Activated naive CD4-positive, alpha-beta T cell treated with anti-CD3 and anti-CD28 coated beads, Interleukin-2, amount 50 U/mL, for 16 hours (primary cell): ENCODE data around the gene LILRB4.
"Not testable (repeated sequence)": the region's sequence is repeated elsewhere in the genome, so short reads cannot be mapped to it uniquely, and the experiment has no call there.

Experiments
- DNase-seq: peaks from one replicate; pipeline ENCODE4 v3.0.0-alpha.2; 2020

Gene LILRB4

DNA sequence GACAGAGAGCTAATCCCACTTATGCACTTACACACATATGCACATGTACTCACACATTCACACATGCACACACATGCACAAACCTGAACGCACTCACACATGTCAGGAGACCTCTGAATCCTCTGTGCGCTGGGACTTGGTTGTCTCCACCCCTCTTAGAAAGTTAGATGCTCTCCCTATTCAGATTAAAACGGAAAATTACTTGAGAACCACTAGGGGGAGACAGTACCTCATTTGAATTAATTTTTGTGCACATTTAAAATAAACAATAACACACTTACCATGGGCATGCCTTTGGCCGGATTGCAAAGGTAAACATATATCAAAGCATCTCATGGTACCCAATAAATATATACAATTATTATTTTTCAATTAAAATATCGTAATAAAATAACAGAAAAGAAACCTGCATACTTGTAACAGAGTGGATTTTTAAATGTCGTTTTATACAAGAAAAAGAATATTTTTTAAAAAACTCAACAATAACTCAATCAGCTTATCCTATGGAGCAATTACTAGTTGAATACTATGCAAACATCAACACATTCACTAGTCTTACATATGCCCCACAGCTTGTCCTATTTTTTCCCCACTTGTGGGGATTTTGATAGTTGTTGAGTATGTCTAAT, 9.5 kb upstream of the LILRB4 start:
- no peak for DNase-seq

GRCh38 chr19:54654447-54655321, 8.1 kb upstream of the LILRB4 start:
- no peak for DNase-seq

- DNase-seq = no peak
Observed at GRCh38 chr19:54659300-54659699, 3.5 kb upstream of the LILRB4 start.

DNA sequence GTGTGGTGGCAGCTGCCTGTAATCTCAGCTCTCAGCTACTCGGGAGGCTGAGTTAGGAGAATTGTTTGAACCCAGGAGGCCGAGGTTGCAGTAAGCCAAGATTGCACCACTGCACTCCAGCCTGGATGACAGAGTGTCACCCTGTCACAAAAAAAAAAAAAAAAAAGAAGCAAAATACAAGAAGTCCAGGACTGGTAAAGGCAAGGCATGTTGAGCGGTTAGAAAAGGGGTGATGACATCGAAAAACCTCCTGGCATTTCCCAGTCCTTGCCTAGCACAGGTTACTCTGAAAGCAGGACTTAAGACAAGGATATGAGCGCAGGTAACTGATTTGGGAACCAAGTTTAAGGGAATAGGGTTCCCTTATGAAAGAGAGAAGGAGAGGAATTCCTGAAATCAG, 2.5 kb upstream of the LILRB4 start:
- DNase-seq = no peak

DNA sequence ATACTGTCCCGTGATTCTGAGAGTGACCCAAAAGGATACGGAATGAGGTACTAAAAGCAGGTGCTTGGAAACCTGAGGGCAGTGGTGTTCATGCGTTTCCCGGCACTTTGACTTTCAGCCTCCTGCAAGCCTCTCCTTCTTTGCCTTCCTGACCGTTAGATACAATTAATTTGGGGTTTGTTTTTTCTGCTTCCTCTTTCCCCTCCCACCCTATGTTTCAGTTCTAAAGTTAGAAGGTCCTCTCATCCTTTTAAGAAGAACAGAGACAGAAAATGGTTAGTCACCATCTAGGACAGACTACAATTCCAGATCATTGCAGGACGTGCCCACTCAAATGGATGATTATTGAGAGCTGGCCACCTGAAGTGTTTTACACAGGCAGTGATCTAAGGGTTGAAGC, 1.8 kb upstream of the LILRB4 start:
- no peak for DNase-seq

GRCh38 chr19:54661846-54662481, 821 bp upstream of the LILRB4 start:
- DNase-seq = no peak

DNA sequence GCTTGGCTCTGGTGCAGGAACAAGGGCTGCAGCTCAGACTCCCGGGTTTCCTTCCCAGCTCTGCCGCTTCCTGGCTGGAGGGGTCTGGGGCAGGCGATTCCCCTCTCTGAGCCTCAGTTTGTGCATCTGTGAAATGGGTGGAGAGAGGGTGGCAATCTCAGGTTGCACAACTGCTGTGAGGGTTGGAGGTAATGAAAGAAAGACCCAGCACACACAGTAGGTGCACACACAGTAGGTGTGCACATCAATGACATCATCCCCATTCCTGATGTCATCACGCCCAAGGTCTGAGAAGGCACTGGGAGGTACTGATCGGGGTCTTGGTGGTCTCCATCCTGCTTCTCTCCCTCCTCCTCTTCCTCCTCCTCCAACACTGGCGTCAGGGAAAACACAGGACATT, 2.7 kb downstream of the LILRB4 start:
- no peak for DNase-seq

GRCh38 chr19:54667217-54667616, 4.4 kb downstream of the LILRB4 start:
- no peak for DNase-seq

GRCh38 chr19:54668353-54668752, 5.6 kb downstream of the LILRB4 start:
- no peak for DNase-seq

- no peak for DNase-seq
Observed at GRCh38 chr19:54670576-54671357, 8.0 kb downstream of the LILRB4 start.

- no peak for DNase-seq
Observed at GRCh38 chr19:54673222-54673621, 10.4 kb downstream of the LILRB4 start.

GRCh38 chr19:54674021-54674617, 11.3 kb downstream of the LILRB4 start:
- no peak for DNase-seq

DNA sequence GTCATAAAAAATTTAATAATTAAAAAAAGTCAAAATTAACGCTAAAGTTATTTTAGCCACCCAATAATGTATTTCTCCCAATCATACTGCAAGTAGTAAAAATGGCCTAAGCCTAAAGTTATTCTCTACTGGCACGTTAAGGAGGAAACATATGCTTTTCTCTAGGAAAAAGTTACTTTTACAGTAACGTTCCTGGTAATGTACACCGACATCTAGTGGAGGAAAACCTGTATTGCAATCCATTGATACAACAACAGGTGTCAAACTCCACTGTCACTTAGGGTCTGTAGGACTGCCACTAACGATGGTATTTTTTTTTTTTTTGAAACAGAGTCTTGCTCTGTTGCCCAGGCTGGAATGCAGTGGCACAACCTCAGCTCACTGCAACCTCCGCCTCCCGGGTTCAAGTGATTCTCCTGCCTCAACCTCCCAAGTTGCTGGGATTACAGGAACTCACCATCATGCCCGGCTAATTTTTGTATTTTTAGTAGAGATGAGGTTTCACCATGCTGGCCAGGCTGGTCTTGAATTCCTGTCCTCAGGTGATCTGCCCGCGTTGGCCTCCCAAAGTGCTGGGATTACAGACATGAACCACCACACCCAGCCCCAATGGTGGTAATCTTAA, 13.5 kb downstream of the LILRB4 start:
- not testable (repeated sequence) for DNase-seq

DNA sequence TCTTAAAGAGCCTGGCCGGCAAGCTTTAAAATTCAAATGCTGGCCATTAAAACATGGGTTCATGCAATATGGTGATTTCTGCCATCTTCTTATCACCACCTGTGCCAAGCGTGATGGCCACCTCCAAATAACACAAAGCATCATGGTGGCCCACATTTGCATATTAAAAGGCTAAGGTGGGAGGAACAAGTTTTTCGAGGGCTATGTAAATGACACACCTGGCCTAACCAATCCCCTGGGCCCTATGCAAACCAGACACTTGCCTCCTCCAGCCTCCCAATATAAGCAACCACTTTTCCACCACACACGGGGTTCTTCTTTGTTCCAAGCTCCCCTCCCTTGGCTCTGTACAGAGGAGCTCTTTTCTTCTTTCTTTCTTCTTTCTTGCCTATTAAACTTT, 14.4 kb downstream of the LILRB4 start:
- DNase-seq = no peak

- DNase-seq = not testable (repeated sequence)
Observed at GRCh38 chr19:54681596-54681995, 18.8 kb downstream of the LILRB4 start.

DNA sequence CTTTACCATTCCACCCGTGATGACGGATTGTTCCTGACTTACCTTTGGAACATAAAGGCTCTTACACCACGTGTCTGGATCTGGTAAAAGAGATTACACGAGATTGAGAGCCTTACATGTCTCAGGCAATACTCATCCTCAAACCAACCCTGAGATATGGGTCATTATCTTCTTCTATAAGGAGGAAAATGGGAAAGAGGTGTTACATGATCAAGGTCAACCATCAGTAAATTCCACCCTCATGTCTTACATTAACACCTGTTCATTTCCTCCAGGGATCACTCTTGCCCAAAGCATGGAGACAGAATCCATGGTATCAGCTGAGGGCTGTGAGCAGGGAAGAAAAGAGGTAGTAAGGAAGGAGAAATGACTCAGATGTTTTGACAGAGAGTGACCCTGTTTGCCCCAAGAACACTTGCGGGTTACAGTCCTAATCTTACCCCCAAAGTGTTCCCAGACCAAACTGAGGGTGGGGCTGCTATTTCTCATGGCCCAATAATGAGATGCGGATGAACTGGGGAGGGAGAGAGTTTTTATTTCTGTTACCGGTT, 19.6 kb downstream of the LILRB4 start:
- DNase-seq = no peak

GRCh38 chr19:54684527-54684926, 21.7 kb downstream of the LILRB4 start:
- no peak for DNase-seq

GRCh38 chr19:54691582-54692297, 29.0 kb downstream of the LILRB4 start:
- no peak for DNase-seq

DNA sequence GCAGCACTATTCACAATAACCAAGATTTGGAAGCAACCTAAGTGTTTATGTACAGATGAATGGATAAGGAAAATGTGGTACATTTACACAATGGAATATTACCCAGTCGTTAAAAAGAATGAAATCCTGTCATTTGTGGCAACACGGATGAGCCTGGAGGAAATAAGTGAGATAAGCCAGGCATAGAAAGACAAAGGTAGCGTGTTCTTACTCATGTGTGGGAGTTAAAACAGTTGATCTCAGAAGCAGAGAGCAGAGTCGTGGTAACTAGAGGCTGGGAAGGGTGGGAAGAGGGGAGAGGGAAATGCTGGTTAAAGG, 29.5 kb downstream of the LILRB4 start:
- DNase-seq = no peak

- no peak for DNase-seq
Observed at GRCh38 chr19:54694648-54695047, 31.9 kb downstream of the LILRB4 start.

GRCh38 chr19:54696117-54696548, 33.3 kb downstream of the LILRB4 start:
- no peak for DNase-seq
